ENCODE measurements around the gene PDIA2.
"Not testable (repeated sequence)": the region's sequence is repeated elsewhere in the genome, so short reads cannot be mapped to it uniquely, and the experiment has no call there.

Gene PDIA2, protein sequence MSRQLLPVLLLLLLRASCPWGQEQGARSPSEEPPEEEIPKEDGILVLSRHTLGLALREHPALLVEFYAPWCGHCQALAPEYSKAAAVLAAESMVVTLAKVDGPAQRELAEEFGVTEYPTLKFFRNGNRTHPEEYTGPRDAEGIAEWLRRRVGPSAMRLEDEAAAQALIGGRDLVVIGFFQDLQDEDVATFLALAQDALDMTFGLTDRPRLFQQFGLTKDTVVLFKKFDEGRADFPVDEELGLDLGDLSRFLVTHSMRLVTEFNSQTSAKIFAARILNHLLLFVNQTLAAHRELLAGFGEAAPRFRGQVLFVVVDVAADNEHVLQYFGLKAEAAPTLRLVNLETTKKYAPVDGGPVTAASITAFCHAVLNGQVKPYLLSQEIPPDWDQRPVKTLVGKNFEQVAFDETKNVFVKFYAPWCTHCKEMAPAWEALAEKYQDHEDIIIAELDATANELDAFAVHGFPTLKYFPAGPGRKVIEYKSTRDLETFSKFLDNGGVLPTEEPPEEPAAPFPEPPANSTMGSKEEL

DNA sequence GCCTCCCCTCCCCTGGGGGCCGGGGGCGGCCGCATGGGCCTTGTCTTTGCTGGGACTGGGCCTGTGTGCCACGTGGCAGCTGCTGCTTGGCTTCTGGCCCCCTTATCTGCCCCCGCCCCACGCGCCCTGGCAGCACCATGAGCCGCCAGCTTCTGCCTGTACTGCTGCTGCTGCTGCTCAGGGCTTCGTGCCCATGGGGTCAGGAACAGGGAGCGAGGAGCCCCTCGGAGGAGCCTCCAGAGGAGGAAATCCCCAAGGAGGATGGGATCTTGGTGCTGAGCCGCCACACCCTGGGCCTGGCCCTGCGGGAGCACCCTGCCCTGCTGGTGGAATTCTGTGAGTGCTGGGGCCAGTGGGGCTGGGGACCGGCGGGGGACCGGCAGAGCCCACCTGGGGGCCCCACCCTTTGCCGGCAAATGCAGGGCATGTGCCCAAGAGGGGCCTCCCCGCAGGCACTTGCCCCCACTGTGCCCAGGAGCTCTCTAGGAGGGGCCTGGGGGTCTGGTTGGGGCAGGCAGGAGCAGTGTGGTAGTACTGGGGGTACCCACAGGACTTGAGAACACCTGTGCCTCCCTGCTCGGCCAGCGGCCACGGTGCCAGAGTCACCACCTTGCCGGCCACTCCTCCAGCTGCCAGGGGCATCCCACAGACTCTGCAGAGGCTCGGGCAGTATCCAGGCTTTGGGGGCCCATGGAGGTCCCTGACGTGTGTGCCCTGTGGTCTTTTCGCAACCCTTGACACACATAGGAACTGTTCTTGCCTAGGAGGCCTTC is at the start of gene PDIA2:
Gene PDIA2, plus strand, starts transcription at position 132 of the 773 bp plus-strand sequence. Its CDS starts 6 bp downstream, at position 138.
- DNase-seq (ENCODE audit: low read depth) = no peak

DNA sequence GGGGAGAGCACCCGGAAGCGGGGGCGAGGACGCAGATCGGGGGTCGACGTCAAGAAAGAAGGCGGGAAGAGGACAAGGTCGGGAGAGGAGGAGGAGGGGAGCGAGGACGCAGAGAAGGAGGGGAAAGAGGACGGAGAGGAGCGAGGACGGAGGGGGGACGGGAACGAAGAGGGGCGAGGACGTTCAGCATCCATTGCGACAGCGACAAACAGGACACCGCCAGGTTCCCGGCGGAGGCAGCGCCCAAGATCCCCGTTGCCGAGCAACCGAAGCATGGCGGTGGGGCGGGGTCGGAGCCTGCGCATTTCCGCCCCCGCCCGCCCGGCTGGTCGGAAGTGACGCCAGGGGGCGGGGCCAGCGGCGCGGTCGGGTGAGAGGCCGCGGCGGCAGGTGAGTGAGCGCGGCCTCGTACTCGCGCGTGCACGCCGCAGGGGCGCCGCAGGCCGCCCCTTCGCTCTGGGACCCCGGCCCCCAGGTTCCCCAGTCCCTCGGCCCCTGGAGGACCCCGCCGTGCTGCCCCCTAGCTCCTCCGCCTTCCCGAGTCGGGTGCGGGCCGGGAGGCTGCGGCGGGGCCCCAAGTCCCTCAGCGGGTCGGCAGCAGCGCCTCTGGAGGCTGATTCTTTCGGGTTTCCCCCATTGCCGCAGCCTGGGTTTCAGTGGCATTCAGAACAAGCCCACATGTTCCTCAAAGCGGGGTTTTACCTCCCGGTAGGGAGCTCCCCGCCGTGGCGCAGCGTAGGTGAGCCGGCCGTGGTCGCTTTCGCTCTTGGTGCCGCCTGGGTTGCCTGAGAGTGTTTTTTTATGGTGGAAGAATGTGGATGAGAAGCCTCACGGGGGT is 48.3 kb upstream of the PDIA2 start, which contains the start of gene FAM234A:
Gene FAM234A, plus strand, starts transcription at position 354 of the 838 bp plus-strand sequence. CDS start 19,593 bp downstream, outside the sequence.
- DNase-seq (ENCODE audit: low read depth) = peak; percentile 97

DNA sequence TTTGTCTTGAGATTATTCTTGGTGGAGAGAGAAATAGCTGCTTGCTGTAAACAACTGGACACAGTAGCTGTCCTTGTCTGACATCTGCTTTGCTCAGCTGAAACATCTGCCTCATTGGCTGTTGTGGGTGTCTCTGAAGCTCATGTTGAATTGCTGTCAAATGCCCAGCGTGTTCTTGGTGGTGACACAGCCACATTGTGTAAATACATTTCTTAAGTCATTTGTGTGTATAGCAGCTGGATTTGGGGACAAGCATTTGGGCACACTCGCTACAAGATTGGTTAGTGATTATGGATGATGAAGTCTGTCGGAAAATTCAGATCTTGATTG is 43.1 kb upstream of the PDIA2 start:
- no peak for DNase-seq (ENCODE audit: low read depth)

DNA sequence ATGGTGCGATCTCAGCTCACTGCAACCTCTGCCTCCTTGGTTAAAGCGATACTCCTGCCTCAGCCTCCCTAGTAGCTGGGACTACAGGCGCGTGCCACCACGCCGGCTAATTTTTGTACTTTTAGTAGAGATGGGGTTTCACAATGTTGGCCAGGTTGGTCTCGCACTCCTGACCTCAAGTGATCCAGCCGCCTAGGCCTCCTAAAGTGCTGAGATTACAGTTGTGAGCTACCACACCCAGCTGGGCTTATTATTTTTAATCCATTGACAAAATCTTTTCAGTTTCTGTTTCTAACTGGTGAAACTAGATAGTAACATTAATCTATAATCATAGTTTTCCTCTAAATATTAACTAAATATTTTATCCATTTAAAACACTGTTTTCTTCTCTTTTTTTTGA is 42.4 kb upstream of the PDIA2 start:
- no peak for DNase-seq (ENCODE audit: low read depth)

DNA sequence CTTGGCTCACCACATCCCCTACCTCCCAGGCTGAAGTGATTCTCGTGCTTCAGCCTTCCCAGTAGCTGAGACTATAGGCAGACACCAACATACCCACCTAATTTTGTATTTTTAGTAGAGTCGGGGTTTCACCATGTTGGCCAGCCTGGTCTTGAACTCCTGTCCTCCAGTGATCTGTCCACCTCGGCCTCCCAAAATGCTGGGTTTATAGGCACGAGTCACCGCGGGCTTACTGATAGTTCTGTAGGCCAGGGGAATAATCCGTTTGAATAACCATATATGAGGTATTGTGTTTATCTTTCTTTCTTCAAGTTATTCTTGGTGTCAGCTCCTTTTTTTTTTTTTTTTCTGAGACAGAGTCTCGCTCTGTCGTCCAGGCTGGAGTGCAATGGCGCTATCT is 40.7 kb upstream of the PDIA2 start:
- DNase-seq (ENCODE audit: low read depth) = no peak

DNA sequence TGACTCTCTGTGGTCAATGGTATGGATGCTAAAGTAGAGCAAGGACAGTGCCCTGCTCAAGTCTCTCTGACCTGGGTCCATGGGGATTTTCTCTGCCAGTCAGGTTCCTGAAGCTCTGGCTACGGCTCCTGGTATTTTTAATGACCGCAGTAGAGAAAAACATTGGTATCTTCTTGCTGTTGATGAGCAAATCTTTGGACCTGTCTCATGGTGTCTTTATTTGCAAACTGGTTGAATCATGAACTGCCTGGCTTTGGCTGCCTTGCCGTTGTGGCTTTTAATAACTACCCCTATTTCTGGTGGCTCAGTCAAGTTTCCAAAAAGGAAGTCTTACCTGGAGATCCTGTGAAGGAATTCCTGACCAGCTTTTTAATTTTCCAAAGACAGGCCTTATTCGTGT is 39.6 kb upstream of the PDIA2 start:
- DNase-seq (ENCODE audit: low read depth) = no peak

DNA sequence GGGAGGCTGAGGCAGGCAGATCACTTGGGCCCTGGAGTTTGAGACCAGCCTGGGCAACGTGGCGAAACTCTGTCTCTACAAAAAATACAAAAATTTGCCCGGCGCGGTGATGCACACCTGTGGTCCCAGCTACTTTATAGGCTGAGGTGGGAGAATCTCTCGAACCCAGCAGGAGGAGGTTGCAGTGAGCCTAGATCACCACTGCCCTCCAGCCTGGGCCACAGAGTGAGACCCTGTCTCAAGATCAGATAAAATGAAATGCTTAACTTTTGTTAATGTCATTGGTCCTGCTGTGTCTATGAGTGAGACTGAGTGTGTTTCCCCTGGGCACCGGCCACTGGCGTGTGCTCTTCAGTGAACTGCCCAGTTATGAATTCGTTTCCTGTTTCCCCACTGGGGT is 37.9 kb upstream of the PDIA2 start:
- DNase-seq (ENCODE audit: low read depth) = no peak

DNA sequence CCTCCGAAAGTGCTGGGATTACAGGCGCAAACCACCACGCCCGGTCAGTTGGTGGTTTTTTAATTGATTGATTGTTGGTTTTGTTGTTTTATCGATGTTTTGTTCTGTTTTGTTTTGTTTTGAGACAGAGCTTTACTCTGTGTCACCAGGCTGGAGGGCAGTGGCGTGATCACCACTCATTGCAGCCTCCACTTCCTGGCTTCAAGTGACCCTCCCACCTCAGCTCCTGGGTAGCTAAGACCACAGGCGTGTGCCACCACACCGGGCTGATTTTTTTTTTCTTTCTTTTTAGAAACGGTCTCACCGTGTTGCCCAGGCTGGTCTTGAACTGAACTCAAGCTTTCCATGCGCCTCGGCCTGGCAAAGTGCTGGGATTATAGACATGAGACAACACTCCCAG is 35.9 kb upstream of the PDIA2 start:
- no peak for DNase-seq (ENCODE audit: low read depth)

DNA sequence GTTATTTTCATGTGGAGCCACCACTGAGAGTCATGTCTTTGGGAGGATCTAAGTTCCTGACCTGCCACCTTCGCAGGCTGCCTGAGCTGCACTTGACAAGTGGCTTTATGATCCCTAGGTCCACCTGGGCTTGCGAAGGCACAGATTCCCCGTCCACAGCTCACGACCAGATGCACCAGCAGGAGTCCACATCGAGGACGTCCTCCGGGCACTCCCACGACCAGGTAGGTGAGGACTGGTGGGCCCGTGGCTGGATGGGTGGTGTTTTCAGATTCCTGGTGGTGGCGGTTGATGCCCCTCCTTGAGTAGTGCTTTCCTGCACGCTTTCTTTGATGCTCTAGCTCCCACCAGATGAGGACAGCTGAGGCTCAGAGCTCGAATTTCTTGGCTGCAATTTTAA is 33.5 kb upstream of the PDIA2 start:
- DNase-seq (ENCODE audit: low read depth) = no peak

DNA sequence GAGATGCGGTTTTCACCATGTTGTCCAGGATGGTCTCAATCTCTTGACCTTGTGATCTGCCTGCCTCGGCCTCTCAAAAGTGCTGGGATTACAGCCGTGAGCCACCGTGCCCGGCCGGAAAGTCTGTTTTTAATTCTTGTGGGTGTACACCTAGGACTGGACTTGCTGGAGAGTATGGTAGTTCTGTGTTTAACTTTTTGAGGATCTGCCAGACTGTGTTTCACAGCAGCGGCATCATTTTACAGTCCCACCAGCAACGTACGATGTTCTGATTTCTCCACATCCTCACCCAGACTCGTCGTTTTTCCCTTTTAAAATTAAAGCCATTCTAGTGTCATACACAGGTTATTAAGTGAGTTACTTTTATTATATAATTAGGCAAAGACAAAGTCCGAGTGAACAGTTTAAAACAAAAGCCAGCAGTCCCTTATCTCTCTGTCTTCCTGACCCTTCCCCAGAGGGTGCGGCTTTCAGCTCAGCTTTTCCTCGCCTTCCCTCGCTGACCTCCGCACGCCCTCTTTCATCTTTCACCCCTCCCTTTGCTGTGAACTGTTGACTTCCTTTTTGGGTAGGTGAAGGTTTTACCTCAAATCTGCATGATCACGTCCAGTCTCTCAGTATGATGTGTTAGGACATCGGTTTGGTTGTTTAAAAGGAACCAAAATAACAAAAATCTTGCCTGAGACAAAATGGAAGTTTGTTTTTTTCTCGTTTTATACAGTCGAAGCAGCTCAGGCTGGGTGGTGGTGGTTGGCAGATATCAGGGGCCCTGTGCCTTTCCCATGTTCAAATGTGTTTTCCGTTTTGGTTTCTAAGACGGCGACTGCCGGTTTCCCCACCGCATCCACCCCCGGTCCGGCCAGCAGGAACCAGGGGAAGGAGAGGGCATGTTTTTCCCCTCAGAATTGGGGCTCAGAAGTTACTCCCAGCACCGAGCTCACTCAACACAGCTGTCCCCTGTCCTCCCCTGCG is 30.3 kb upstream of the PDIA2 start:
- DNase-seq (ENCODE audit: low read depth) = no peak

DNA sequence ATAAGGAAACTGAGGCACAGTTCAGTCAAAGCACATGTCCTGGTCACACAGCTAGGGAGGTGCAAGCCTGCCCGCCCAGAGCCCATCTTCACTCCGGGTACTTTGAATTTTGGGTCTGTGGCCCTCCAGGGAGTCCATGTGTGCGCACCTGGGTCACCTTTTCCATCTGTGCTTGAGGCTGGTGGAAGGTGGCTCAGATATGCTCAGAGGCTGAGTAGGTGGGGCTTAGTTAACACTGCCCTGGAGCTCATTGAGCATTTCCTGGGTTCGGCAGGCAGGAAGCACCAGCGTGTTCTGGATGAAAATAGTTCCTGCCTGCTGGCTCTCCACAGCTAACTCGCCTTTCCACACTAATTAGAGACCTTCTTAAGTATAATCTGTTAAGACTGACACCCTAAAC is 29.1 kb upstream of the PDIA2 start:
- no peak for DNase-seq (ENCODE audit: low read depth)

DNA sequence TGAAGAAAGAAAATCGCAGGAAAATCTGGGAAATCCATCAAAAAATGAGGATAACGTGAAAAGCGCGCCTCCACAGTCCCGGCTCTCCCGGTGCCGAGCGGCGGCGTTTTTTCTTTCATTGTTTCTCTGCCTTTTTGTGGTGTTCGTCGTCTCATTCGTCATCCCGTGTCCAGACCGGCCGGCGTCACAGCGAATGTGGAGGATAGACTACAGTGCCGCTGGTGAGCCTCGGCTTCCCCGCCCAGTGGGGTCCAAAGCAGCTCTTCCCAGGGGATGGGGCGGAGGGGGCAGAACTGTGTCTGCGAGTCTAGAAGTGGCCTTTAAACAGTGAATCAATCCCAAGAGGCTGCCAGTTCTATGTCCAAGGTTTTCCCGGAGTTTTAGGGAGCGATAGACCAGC is 28.5 kb upstream of the PDIA2 start:
- no peak for DNase-seq (ENCODE audit: low read depth)

DNA sequence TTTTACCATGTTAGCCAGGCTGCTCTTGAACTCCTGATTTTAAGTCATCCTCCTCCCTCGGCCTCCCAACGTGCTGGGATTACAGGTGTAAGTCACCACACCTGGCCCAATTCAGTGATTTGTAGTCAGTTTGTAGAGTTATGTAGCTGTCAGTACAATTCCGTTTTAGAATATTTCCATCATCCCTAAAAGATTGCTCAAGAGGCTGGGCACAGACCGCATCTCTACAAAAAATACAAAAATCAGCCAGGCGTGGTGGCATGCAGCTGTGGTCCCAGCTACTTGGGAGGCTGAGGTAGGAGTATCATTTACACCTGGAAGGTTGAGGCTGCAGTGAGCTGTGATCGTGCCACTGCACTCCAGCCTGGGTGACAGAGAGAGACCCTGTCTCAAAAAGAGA is 27.8 kb upstream of the PDIA2 start:
- DNase-seq (ENCODE audit: low read depth) = no peak

DNA sequence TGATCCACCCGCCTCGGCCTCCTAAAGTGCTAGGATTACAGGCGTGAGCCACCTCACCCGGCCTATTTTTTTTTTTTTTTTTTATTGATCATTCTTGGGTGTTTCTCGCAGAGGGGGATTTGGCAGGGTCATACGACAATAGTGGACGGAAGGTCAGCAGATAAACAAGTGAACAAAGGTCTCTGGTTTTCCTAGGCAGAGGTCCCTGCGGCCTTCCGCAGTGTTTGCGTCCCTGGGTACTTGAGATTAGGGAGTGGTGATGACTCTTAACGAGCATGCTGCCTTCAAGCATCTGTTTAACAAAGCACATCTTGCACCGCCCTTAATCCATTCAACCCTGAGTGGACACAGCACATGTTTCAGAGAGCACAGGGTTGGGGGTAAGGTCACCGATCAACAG is 24.9 kb upstream of the PDIA2 start:
- not testable (repeated sequence) for DNase-seq (ENCODE audit: low read depth)

DNA sequence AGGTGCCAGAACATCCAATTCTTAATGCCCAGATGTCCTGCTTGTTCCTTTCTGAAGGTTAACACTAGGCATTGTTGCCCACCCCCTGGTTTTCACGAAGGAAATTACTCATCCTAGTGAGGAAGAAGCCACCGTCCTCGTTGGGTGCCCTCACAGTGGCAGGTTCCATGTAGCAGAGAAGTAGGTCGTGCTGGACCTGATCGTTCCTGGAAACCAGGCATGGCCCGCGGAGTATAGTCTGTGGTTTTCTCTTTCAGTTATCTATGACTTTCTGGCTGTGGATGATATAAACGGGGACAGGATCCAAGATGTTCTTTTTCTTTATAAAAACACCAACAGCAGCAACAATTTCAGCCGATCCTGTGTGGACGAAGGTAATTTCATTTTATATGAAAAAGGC is 23.7 kb upstream of the PDIA2 start:
- no peak for DNase-seq (ENCODE audit: low read depth)

DNA sequence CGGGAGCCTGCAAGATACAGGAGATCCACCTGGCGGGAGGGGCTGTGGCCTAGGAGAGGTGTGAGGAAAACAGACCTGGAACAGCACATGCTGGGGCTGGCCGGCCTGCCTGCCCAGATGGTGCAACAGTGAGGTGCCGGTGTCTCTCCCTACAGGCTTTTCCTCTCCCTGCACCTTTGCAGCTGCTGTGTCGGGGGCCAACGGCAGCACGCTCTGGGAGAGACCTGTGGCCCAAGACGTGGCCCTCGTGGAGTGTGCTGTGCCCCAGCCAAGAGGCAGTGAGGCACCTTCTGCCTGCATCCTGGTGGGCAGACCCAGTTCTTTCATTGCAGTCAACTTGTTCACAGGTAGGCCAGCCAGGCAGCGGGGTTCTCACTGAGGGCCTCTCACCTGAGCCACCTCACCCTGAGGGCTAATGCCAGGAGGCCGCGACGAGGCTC is 23.1 kb upstream of the PDIA2 start:
- no peak for DNase-seq (ENCODE audit: low read depth)

DNA sequence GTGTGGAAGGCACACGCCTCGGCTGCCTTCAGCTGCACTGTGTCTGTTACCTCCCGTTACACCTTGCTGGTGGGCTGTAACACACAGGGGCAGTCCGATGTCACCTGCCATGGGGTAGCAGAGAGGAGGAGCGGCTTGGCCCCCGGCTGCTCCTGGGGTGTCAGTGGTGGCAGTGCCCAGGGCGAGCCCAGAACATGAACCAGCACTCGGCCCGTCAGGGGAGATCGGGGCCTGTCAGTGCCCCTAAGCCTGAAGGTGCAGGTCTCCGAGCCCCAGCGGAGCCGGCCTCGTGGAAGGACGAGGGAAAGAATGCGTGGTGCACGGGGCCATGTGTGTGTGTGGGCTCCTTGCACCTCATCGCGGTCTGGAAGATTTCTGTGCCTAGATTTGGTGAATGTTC is 22.6 kb upstream of the PDIA2 start:
- DNase-seq (ENCODE audit: low read depth) = no peak

DNA sequence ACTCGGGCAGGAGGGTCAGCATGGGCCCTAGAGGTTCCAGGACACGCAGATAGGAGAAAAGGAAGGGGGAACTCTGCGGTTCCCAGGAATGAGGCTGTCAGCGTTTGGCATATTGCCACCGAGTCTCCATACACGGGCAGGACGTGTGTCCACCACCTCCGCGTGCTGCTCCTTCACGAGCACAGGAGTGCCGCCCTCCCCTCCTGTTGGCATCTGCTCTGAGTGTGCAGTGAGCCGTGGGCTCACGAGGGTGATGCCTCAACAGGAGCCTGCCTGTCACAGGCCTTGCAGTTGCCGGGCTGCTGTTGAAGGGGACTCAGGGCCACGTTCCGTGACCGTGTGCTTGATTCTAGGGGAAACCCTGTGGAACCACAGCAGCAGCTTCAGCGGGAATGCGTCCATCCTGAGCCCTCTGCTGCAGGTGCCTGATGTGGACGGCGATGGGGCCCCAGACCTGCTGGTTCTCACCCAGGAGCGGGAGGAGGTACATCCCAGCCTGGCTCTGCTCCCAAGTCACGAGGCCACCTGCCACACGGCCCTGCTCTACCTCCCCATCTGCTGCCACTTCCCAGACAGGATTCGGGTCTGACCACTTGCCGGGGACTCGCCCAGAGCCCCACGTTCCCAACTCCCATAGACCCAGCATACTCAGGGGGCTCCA is 21.8 kb upstream of the PDIA2 start:
- DNase-seq (ENCODE audit: low read depth) = no peak

DNA sequence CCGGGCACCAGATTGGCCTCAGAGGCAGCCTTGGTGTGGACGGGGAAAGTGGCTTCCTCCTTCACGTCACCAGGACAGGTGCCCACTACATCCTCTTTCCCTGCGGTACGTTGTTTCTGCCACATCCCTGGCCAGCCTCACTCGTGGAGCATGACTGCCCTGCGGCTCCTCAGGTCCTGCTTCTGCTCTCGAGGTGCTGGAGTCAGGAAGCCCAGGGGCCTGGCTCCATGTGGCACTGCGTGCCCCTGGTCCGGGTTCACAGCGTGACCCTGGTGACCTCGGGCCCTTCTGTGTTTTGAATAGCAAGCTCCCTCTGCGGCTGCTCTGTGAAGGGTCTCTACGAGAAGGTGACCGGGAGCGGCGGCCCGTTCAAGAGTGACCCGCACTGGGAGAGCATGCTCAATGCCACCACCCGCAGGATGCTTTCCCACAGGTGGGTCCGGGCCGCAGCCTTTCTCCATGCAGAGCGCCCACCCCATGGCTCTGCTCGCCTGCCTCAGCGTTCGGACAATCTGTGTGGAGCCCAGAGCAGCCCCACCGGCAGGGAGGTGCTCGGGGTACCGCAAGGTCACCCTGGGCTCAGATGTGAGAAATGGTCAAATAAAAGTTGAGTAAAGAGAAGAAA is 20.7 kb upstream of the PDIA2 start:
- DNase-seq (ENCODE audit: low read depth) = no peak

DNA sequence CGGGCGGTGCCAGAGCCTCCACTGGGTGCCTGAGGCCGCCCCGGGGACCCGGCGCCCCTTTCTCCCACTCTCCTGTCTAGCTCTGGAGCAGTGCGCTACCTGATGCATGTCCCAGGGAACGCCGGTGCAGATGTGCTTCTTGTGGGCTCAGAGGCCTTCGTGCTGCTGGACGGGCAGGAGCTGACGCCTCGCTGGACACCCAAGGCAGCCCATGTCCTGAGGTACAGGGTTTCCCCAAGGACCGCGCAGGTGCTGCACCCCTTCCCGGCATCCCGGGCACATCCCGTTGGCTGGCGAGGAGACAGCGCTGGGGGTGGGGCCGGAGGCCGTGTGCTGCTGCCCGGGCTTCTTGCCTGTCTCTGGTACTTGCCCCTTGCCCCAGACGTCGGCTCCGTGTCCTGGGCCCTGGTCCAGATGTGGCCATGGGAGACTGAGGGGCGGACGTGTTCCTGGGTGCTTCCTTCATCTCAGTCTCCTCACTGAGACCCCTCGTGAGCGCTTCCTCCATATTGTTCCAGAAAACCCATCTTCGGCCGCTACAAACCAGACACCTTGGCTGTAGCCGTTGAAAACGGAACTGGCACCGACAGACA is 19.7 kb upstream of the PDIA2 start:
- no peak for DNase-seq (ENCODE audit: low read depth)
